ENCODE results near the gene EXD3. TPM values are rescaled to one million over a fixed set of nuclear protein-coding genes. Genes with fewer than 3 reads are reported as not detected.
"Not testable (repeated sequence)": the region's sequence is repeated elsewhere in the genome, so short reads cannot be mapped to it uniquely, and the experiment has no call there.

Gene EXD3
- polyA plus RNA-seq, 1 donor, result 16.6 TPM

DNA sequence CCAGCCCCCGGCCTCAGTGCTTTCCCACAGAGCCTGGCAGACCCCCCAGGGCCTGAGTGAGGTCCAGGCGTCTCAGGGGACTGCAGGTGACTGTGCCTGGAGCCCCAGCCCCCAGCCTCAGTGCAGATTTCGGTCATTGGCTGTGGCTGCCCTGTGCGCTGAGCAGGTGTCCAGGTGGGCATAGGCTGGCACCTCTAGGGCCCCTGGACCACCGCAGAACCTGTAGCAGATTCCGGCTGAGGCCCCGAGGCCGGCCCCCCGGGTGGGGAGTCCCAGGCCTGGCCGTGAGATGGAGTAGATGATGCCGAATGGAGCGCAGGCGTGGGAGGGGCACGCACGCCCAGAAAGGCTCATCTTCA, 12.1 kb downstream of the EXD3 start:
- no peak for DNase-seq

DNA sequence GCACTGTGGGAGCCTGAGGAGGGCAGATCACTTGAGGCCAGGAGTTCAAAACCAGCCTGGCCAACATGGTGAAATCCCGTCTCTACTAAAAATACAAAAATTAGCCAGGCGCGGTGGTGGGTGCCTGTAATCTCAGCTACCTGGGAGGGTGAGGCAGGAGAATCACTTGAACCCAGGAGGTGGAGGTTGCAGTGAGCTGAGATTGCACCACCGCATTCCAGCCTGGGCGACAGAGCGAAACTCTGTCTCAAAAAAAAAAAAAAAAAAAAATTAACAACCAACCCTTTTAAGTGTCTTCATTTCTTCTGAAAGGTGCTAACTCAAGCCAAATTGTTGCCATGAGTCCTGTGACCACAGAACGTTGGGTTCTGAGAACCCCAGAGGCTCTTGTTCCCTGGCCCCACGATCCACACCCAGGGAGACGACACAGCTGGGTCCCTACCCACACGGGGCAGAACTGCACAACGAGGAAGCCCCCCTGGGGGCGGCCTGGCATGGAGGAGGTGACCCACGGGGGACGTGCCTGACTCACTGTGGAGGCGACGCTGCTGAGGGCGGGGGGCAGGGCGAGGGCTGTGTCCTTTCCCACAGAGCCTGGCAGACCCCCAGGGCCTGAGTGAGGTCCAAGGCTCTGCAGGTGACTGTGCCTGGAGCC, 12.6 kb downstream of the EXD3 start:
- DNase-seq, result not testable (repeated sequence)

DNA sequence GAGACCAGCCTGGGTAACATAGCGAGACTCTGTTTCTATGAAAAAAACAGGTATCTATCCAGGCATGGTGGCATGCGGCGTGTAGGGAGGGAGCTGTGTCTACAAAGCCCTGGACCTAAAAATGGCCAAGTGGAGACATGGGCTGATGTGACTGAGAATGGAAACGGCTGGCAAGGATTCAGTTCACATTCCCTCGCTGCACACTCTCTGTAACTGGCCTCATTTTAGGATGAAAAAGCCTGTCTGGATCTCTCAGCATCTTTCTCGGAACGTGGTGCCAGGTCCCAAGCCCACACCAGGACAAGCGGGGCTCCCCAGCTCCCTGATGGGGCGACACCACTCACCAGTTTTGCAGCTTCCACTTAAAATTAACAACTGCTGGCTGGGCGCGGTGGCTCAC, 13.4 kb downstream of the EXD3 start:
- no peak for DNase-seq

DNA sequence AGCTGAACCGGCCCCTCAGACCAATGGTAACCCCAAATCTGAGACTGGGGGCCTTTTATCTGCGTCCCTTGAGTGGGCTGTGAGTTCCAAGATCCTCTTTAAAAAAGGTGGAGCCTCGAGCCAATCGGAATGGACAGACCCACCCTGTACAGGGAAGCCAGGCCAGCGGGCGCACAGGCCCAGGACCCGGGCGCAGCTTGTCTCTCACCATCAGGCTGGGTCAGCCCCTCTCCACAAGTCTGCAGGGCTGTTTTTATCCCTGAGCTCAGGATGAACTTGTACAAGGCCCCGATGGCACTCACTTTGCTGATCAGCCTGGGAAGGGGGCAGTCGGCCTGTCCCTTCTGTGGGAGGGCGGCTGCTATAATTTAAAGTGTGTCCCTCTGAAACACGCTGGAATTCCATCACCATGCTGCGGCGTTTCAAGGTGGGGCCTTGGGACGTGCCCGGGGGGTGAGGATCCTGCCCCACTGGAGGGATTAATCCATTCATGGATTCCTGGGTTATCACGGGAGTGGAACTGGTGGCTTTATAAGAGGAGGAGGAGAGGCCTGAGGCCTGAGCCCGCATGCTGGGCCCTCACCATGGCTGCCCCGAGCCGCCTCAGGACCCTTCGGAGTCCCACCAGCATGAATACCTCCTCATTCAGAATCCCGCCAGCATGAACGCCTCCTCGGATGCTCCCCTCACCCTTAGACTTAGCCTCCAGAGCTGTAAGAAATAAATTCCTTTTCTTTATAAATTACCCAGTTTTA, 14.1 kb downstream of the EXD3 start:
- DNase-seq, result no peak

DNA sequence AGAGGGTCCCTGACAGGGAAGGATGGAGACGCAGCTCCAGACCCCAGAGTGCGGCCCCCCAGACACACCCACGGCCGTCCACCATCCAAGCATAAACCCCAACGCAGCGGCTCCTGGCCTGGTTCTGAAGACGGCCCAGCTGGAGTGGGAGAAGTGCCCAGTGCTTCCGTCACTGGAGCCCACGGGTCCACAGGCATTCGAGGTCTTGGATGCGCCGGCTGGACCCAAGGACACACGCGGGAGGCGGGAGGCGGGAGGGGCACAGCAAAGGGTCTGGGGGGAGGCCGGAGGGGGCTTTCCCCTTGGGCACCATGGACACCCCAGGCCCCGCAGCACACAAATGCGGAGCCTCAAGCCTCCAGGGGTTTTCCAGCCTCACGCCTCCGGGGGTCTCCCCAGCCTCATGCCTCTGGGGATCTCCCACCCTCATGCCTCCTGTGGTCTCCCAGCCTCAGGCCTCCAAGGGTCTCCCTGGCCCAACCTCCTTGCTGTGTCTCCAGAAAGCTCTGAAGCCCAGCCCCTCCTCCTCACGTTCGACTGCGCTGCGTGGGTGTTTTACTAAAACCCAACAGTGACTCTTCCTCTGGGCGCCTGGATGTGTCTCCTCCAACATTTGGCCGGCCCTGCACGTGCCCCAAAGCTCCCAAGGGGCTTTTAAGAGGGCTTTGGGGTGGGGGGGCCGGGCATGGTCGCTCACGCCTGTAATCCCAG, 15.2 kb downstream of the EXD3 start:
- peak; percentile 71 for DNase-seq

DNA sequence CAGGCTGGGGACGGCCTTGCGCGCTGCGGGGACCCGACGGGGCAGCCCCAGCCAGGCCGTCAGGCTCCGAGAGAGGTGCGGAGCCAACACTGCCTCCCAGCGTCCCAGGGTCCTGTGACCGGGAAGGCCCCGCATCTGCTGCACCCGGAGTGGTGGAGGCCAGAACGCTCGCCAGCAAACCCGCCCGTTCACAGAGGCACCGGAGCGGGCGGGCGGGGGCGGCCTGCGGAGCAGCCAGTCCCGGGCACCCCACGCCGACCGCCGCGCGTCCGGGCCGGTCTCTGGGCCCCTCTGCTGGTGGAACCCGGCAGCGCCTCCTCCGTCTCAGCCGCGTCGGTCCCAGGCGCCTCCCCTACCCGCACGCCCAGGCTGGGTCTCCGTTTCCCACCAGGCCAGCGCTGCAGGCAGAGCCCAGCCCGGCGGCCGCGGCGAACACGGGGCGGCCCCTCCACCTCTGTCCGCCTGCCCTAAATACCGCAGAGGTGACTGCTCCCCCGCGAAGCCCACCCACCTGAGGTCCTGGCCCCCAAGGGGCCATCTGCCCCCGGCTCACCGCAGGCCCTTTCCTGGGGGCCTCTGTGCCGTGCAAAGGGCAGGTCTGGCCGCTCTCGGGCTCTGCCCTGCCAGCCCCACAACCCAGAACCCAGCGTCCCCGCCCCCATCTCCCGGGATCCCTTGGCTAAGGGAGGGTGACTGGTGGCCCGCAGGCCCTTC, 15.9 kb downstream of the EXD3 start:
- DNase-seq, result peak; percentile 79

DNA sequence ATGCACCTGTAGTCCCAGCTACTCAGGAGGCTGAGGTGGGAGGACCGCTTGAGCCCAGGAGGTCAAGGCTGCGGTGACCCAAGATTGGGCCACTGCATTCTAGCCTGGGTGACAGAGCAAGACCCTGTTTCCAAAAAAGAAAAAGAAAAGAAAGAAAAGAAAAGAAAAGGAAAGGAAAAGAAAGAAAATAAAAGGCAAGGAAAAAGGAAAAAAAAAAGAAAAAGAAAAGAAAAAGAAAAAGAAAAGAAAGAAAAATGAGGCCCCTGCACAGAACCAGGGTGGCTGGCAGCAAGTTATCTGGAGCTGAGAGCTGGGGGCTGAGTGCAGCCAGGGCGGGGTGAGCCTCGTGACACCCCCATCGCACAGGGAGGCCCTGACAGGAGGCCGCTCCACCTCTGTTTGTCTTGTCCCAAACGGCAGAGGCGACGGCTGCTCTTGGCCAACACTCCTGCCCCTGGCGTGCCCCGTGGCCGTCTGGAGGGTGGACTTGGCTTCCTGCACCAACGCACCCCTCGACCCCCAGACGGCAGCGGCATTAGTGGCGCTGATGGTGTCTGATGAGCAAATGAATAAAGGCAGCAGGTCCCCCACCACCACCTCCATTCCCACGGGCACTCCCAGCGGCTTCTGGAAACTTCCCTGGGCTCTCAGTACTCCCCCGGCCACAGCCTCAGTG, 16.7 kb downstream of the EXD3 start:
- no peak for DNase-seq

DNA sequence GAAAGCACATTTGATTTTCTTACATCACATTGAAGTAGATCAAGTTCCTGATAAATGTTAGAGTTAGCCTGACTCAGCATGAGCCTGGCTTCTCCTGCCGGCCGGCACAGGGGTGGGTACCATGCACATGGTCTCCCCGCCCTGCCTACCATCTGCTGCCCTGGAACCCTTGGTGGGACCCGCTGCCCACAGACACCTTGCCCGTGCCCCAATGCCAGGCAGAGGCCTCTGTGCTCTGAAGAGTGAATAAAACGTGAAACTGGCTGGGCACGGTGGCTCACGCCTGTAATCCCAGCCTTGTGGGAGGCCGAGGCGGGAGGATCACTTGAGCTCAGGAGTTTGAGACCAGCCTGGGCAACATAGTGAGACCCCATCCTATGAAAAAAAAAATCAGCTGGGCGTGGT, 17.3 kb downstream of the EXD3 start:
- DNase-seq, result no peak

DNA sequence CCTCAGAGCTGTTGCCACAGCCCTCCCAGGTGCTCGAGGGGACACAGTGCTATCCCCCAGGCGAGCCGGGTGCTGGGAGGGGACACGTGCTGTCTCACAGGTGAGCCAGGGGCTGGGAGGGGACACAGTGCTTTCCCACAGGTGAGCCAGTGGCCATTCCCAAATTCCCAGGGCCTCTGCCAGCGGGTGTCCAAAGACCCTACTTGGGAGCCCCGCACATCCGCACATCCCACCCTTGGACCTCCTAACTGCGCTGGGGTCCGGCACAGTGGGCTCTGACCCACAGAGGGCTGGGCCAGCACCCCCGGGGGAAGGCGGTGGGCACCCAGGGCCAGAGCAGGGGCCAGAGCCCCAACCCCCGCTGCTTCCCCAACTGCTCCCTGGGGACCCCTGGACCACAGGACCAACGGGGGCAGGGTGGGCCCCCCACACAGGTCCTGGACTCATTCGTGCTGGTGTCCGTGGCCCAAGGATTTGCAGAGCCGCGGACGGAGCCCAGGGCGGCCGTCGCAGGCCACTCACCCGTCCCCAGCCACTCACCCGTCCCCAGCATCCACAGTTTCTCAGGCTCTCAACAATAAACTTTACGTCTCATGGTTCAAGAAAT, 17.9 kb downstream of the EXD3 start:
- DNase-seq, result no peak

DNA sequence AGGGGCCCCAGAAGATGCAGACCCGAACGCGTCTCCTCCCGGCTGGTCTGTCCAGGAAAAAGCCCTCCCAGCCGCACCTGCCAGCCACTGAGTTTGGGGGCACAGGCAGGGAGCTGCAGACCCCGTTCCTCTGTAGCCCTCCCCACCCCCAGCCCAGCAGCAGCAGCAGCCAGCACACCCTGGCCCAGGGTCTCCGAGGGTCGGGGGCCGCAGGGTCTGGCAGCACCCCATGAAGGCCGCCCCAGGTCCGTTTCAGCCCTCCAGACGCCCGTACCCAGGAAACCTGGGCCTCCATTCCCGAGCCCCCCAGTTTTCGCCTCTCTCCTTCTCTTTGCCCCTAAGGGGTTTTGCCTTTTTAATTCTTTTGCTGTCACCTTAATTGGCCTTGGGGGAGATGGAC, 19.7 kb downstream of the EXD3 start:
- DNase-seq, result no peak

DNA sequence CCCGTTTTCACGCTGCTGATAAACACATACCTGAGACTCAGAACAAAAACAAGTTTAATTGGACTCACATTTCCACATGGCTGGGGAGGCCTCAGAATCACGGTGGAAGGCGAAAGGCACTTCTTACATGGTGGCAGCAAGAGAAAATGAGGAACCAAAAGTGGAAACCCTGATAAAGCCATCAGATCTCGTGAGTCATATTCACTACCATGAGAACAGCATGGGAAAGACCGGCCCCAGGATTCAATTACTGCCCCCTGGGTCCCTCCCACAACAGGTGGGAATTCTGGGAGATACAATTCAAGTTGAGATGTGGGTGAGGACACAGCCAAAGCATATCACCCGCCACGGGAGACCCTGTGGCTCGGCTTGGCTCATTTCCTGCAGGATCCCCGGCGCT, 20.2 kb downstream of the EXD3 start:
- DNase-seq, result no peak

DNA sequence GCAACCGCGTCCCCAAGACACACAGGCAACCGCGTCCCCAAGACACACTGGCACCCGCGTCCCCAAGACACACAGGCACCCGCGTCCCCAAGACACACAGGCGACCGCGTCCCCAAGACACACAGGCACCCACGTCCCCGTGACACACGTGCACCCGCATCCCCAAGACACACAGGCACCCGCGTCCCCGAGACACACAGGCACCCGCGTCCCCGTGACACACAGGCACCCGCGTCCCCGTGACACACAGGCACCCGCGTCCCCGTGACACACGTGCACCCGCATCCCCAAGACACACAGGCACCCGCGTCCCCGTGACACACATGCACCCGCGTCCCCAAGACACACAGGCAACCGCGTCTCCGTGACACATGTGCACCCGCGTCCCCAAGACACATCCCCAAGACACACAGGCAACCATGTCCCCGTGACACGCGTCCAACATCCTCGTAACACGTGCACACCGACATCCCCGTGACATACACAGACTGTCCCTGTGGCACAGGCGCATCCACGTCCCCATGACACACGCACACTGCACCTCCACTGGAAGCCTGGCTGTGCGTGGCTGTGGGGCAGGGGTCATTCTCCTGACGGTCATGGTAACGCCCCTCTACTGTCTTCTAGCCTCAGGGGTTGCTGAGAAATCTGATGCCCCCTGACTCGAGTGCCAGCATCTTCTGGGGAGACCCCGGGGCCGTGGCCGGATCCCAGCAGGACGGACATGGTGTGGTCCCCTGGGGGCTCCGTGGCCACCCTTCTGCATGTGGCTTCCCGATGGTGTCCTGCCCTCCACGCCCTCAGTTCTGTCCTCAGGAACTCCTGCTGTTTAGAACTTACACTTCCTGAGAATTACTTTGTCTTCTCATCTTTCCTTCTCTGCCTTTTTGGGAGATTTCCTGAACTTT, 24.1 kb downstream of the EXD3 start:
- DNase-seq, result no peak

DNA sequence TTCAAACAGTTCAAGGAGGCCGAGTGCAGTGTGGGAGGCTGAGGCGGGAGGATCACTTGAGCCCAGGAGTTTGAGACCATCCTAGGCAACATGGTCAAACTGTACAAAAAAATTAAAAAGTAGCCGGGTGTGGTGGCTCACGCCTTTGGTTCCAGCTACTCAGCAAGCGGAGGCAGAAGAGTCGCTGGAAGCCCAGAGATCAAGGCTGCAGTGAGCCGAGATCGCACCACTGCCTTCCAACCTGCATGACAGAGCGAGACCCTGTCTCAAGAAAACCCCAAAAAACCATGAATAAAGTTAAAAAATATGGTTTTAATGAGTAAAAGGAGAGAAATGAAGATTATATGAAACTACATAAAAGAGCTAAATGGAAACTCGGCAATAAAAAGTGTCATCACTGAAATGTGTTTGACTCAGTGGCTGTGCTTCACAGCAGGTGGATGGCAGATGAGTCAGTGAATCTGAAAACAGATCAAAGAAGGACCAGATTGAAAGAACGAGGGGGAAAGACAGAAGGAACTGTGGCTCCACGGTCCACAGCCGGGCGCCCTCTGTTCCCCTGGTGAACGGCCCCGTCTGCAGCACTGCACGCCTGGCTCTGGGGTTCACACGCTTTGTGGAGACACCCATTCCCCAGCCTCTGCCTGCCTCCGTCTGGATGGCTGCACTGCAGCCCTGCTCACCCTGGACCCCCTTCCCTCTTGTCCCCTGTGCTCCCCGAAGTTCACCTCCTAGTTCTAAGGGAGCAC, 25.1 kb downstream of the EXD3 start:
- no peak for DNase-seq

DNA sequence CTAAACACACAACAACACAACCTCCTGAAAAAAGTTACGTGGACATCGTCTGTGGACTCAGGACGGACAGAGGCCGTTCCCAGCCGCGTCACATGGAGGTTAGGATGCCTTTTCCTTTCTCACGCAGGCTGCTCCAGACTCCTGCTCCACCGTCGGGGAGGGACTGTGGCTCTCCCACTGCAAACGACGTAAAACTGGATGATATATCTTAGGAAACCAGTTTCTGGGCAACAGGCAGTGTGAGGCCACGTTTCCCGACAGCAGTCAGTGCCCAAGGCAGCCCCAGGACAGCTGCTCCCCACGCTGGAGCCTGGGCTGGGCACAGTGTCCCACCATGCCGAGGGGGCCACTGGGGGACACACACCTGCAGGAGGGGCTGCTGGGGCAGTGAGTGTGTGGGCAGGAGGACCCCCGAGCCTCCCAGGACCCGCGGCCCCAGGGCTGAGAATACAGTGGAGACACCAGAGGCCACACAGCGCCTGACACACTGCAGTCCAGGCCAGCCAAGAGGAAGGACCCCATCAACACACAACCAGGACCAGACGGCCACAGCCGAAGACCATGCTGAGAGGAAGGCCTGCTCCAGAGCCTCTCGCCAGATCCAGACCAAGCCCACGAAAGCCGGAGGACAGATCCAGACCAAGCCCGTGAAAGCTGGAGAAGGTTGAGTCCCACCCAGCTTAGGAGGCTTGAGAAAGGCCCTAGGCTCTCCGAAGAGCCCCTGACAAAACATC, 26.2 kb downstream of the EXD3 start:
- DNase-seq, result no peak

DNA sequence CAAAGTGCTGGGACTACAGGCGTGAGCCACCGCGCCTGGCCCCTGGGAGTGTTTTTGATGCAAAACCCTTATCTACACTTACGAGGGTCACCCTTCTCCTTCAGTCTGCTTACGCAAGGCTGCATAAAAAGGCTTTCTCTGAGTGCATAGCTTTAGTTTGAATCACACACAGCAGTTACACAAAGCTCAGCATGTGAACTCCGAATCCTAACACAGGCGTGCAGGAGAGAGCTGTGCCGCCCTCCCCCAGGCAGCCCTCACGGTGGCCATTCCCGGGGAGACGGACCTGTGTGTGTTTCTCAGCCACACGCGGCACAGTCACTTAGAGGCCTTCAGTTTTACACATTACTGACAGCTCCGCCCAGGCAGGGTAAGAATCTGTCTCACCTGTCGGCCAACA, 26.7 kb downstream of the EXD3 start:
- DNase-seq, result no peak

DNA sequence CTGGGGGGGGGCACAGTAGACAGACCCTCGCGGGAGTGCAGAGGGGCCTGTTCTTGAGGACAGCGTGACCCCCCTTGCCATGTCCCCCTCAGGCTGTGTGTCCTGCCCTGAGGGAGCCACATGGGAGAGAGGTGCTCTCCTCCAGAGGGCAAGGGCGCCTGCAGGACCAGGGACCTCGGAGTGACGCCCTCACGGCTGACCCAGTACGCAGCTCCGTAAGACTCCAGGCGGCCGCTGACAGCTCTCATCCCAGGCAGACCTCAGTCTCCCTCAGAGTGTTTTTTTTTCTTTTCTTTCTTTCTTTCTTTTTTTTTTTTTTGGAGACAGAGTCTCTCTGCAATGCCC, 27.3 kb downstream of the EXD3 start:
- no peak for DNase-seq

DNA sequence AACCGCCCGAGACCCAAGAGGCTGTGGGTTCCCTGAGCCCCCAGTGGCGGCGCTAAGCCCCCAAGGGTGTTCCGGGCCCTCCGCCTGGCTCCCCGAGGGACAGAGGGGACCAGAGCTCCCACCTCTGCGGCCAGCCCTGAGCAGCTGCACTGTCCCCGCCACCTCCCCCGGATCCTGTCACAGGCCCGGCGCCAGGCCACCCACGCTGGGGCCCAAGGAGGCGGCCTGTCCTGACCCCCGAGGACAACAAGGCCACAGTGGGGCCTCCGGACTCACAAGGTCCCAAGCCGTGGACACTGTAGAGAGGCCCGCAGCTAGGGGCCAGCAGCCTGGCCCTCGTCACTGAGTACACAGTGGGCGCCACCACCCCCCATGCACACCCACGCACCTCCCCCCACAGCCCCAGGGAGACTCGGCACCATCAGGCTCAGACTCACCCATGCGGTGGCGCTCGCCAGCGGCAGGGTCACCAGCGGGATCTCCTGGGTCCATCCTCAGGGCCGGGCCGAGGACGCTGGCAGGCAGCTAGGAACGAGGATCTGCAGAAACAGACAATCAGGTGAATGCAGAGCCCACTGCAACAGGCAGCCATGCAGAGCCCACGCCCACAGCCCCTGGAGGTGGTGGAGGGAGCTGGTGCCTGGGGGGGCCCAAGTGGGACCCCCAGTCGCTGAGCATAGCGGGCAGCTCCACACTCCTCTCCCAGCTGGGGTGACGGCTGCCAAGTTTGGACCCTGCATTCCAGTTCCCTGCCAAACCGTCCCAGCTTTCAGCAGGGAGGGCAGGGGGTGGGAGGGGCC, 27.9 kb downstream of the EXD3 start:
- DNase-seq, result no peak

DNA sequence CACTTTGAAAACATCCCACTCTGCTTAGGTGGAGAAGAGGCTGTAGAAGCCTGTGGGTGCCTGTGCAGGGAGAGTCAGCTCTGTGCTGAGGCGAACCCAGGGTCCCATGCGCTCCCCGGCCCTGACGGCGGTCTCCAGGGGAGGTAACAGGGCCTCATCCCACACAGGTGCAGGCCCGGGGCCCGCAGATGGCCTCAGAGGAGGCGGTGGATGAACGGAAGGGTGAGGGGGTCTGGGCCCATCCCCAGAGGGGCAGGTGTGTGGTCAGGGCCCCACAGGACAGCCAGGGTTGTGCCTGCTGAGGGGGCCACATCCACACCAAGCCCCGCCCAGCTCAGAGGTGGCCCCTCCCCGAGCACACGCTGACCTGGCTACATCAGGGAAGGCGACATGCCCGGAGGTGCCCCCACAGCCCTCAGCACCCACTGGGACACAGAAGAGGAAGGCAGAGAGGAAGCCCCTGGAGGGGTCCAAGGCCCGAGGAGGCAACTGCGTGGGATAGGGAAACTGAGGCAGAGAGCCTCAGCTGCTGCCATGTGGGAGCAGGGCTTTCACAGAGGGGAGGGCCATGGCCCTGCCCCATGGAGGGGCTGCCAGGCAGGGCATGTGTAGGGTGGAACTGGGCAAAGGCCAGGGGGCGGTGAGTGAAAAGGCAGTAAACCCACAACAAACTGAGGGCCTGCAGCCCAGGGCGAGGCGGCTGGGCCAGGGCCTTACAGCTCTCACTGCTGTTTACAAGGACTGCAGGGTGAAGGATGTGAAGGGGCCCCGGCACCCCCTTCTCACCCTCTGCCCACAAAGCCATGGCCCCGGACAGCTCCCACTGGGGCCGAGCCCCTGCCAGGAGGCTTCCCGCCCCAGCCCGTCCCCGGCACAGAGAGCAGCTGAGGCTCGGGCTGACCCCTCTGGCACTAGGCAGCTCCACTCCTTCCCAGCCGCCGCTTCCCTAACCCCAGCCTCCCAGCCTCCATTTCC, 29.5 kb downstream of the EXD3 start:
- DNase-seq, result no peak
